22Rv1 (cell line): Measurements from ENCODE around the gene RCCD1.

Experiments
- H3K27ac ChIP-seq: fragments of 450-650 bp; 2 replicates; pipeline ENCODE4 v1.5.1; 2017
- ZFX ChIP-seq: fragments of 450-650 bp; IDR thresholded peaks from 2 replicates; pipeline ENCODE4 v1.6.1; 2017; ENCODE audit warnings: antibody characterized with exemption, borderline replicate concordance
- TF ChIP-seq, protein P1 (sequence below): fragments of 450-650 bp; IDR thresholded peaks from 2 replicates; pipeline ENCODE4 v1.5.1; 2017; ENCODE audit warnings: mild to moderate bottlenecking

The RCCD1 gene

DNA sequence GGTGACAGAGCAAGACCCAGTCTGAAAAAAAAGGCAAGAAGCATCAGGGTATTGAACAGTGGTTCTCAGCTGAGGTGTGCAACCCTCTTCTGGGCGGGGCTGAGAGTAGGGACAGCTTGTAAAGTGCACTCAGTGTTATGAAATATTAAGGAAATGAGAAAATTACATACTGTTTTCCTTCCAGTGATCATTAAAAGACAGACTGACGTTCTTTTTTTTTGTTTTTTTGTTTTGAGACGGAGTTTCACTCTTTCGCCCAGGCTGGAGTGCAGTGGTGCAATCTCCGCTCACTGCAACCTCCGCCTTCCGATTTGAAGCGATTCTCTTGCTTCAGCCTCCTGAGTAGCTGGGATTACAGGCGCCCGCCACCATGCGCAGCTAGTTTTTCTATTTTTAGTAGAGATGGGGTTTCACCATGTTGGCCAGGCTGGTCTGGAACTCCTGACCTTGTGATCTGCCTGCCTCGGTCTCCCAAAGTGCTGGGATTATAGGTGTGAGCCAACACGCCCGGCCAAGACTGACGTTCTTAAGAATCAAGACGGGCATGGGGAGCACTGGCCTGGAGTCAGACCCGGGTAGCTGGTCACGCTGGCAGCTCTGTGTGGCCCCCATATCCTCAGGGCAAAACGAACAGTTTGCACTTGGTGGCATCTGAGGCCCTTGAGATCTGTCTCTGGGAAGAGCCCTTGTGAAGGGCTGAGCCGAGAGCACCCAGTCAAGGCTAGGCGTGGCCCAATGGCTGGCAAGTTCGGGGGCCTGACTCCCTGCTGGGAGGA, 40.2 kb upstream of the RCCD1 start:
- TF ChIP-seq, protein P1, sequence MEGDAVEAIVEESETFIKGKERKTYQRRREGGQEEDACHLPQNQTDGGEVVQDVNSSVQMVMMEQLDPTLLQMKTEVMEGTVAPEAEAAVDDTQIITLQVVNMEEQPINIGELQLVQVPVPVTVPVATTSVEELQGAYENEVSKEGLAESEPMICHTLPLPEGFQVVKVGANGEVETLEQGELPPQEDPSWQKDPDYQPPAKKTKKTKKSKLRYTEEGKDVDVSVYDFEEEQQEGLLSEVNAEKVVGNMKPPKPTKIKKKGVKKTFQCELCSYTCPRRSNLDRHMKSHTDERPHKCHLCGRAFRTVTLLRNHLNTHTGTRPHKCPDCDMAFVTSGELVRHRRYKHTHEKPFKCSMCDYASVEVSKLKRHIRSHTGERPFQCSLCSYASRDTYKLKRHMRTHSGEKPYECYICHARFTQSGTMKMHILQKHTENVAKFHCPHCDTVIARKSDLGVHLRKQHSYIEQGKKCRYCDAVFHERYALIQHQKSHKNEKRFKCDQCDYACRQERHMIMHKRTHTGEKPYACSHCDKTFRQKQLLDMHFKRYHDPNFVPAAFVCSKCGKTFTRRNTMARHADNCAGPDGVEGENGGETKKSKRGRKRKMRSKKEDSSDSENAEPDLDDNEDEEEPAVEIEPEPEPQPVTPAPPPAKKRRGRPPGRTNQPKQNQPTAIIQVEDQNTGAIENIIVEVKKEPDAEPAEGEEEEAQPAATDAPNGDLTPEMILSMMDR, result no peak
- TF ChIP-seq ZFX, result no peak

DNA sequence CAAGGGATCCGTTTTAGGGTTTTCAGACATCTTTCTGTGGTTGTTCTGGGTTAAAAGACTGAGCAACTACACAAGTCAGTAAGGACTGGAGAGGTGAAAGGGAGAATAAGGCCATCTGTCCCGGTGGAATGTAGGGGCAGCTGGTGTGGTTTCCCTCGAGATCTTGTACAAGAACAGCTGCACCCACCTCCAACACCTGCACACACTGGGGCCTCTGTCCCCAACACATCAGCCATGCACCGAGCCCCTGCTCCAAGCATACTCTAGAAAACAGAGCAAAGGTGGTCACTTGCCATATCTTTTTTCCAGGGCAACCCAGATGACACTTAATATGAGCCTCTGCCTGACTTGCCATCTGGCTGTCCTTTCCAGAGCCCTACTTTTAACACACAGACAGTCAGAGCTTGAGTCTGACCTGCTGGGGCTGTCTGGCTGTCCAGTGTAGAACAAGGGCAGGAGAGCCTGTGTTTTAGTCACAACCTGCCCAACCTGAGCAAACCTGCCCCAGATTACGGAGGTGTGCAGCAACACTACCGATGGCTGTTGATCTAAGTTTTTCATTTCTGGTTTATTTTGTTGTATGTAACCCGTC, 39.4 kb upstream of the RCCD1 start:
- H3K27ac ChIP-seq, result no peak overlapping the region
- TF ChIP-seq ZFX, result no peak
- TF ChIP-seq, protein P1, result no peak

More for the DNA sequence above, 40.2 kb upstream of the RCCD1 start:
- H3K27ac ChIP-seq, result no peak overlapping the region

- no peak overlapping the region for H3K27ac ChIP-seq
- TF ChIP-seq ZFX, result no peak
- TF ChIP-seq, protein P1, result no peak
These were observed 38.8 kb upstream of the RCCD1 start for GRCh38 chr15:90915808-90916440.

DNA sequence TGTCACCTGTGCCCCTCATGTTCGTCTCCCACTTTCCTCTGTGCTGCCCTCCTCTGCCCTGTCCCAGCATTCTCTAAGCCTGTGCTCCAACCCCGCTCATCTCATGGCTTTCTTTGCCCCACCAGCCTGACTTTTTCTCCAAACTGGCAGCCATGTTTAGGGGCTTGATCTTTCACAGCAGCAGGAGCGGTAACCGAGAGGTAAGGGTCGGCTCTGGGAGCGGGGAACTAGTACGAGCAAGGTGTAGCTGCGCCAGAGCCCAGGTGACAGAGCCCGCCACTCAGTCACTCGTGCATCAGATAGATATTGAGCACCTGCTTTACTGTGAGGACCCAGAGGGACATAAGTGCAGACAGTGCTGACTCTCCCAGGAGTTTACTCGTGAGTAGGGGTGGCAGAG, 38.2 kb upstream of the RCCD1 start:
- H3K27ac ChIP-seq, result no peak overlapping the region
- TF ChIP-seq, protein P1, result no peak
- TF ChIP-seq ZFX, result no peak

- TF ChIP-seq ZFX, result no peak
- TF ChIP-seq, protein P1, result no peak
- H3K27ac ChIP-seq, result no peak overlapping the region
These were observed 37.1 kb upstream of the RCCD1 start for GRCh38 chr15:90917569-90917968.

- no peak for TF ChIP-seq ZFX
- TF ChIP-seq, protein P1, result no peak
These were observed 36.5 kb upstream of the RCCD1 start for GRCh38 chr15:90918034-90918788.

More at GRCh38 chr15:90918034-90918788, 36.5 kb upstream of the RCCD1 start:
- H3K27ac ChIP-seq, result no peak overlapping the region
